K562 (cell line): ENCODE measurements around the gene GPN1. TPM values are rescaled to one million over a fixed set of nuclear protein-coding genes. Genes with fewer than 3 reads are reported as not detected.

ENCODE experiments used
- CC2D1A ChIP-seq: fragments of 450-650 bp; IDR thresholded peaks from 2 replicates; pipeline ENCODE4 v1.6.1; 2017; ENCODE audit warnings: mild to moderate bottlenecking
- CSDE1 ChIP-seq, 2 experiments: fragments of 450-650 bp; IDR thresholded peaks; 2 replicates each; pipeline ENCODE4 v1.6.1; 2016; ENCODE audit warnings: mild to moderate bottlenecking in 1 of 2
- E2F6 ChIP-seq, 2 experiments: IDR thresholded peaks; 2 replicates each; pipeline ENCODE4 v1.6.1; 2011; ENCODE audit warnings: borderline replicate concordance in 1 of 2, control low read depth in 1 of 2, low read depth in 1 of 2, low read length in 1 of 2, mild to moderate bottlenecking in 1 of 2, mixed read lengths in 1 of 2, moderate library complexity in 1 of 2; ENCODE audit not compliant: insufficient read depth in 1 of 2, insufficient read length in 1 of 2, poor library complexity in 1 of 2, severe bottlenecking in 1 of 2; ENCODE audit errors: extremely low read depth in 1 of 2
- ELK1 ChIP-seq: sonication (generic); formaldehyde crosslinking; IDR thresholded peaks from 2 replicates; pipeline ENCODE4 v1.8.1; 2022; ENCODE audit warnings: missing genetic modification reagents
- ETS1 ChIP-seq: conservative IDR thresholded peaks from 2 replicates; pipeline ENCODE4 v1.6.1; 2011; ENCODE audit warnings: low read depth, mild to moderate bottlenecking, low read length; ENCODE audit not compliant: control insufficient read depth
- HMG20A ChIP-seq: fragments of 450-650 bp; formaldehyde crosslinking; conservative IDR thresholded peaks from 2 replicates; pipeline ENCODE4 v1.4.0; 2020; ENCODE audit warnings: mild to moderate bottlenecking, mixed read lengths
- HNRNPLL ChIP-seq: fragments of 200-400 bp; formaldehyde crosslinking; IDR thresholded peaks from 2 replicates; pipeline ENCODE4 v1.6.1; 2017; ENCODE audit warnings: low read length, low read depth, mild to moderate bottlenecking; ENCODE audit not compliant: poor library complexity, severe bottlenecking
- KDM4B ChIP-seq, 2 experiments: fragments of 450-650 bp in 1 of 2; sonication (generic) in 1 of 2; IDR thresholded peaks; 2 replicates each; pipeline ENCODE4 v1.6.1; 2016 to 2017; ENCODE audit warnings: borderline replicate concordance in 2 of 2, antibody characterized with exemption in 1 of 2, low read depth in 1 of 2, mild to moderate bottlenecking in 1 of 2
- NFE2 ChIP-seq: IDR thresholded peaks from 2 replicates; pipeline ENCODE4 v1.6.1; 2014; ENCODE audit warnings: antibody characterized with exemption, low read depth
- NONO ChIP-seq, 2 experiments: fragments of 200-400 bp in 1 of 2; fragments of 450-650 bp in 1 of 2; formaldehyde crosslinking in 1 of 2; IDR thresholded peaks; 2 replicates each; pipeline ENCODE4 v1.6.1; 2017; ENCODE audit warnings: low read depth in 2 of 2, mild to moderate bottlenecking in 2 of 2, moderate library complexity in 2 of 2, low read length in 1 of 2
- OTX1 ChIP-seq: fragments of 450-650 bp; formaldehyde crosslinking; IDR thresholded peaks from 2 replicates; pipeline ENCODE4 v1.4.0; 2022; ENCODE audit warnings: mild to moderate bottlenecking
- SMAD2 ChIP-seq: fragments of 150-350 bp; IDR thresholded peaks from 2 replicates; pipeline ENCODE4 v1.6.1; 2014; ENCODE audit warnings: low read depth, mild to moderate bottlenecking, low read length
- SRSF9 ChIP-seq: fragments of 200-400 bp; formaldehyde crosslinking; IDR thresholded peaks from 2 replicates; pipeline ENCODE4 v1.6.1; 2017; ENCODE audit warnings: low read depth, low read length, borderline replicate concordance
- TCF7 ChIP-seq: sonication (generic); IDR thresholded peaks from 2 replicates; pipeline ENCODE4 v1.6.1; 2016; ENCODE audit warnings: antibody characterized with exemption, borderline replicate concordance
- TCF7L2 ChIP-seq: fragments of 150-350 bp; IDR thresholded peaks from 2 replicates; pipeline ENCODE4 v1.6.1; 2016; ENCODE audit warnings: low read depth, mild to moderate bottlenecking, low read length, moderate library complexity
- TEAD4 ChIP-seq, 2 experiments: sonication (generic) in 1 of 2; formaldehyde crosslinking in 1 of 2; IDR thresholded peaks; 2 replicates each; pipeline versions ENCODE4 v1.6.1 to v1.8.0; 2012 to 2022; ENCODE audit warnings: borderline replicate concordance in 1 of 2, inconsistent platforms in 1 of 2, low read length in 1 of 2, mild to moderate bottlenecking in 1 of 2, missing genetic modification reagents in 1 of 2
- ZNF232 ChIP-seq: sonication (generic); formaldehyde crosslinking; IDR thresholded peaks from 2 replicates; pipeline ENCODE4 v1.8.0; 2022; ENCODE audit warnings: mild to moderate bottlenecking, missing genetic modification reagents
- ZNF518B ChIP-seq: fragments of 250-450 bp; sonication (Bioruptor Pico); IDR thresholded peaks from 2 replicates; pipeline ENCODE4 v1.5.0; 2021; ENCODE audit warnings: mild to moderate bottlenecking, moderate library complexity
- ZNF696 ChIP-seq: fragments of 250-450 bp; sonication (Bioruptor Pico); conservative IDR thresholded peaks from 2 replicates; pipeline ENCODE4 v1.4.0; 2020; ENCODE audit warnings: mild to moderate bottlenecking, moderate library complexity
- polyA plus RNA-seq, 8 experiments: library from polyadenylated mRNA; depleted of rRNA in 4 of 8; stranded (reverse) in 5 of 8; unstranded in 3 of 8; fragments of >200 nt; fragmentation: Nextera tagmentation in 2 of 8; fragmentation: Illumina TruSeq in 1 of 8; extraction: Ambion mirVana in 2 of 8; extraction: Trizol in 1 of 8; gene quantifications; 2 replicates each; pipeline versions ENCODE4 v1.2.1 to v1.2.3, GENCODE V29; 2011 to 2014; ENCODE audit warnings: inconsistent platforms in 1 of 8, missing spikeins in 1 of 8
- total RNA-seq, 7 experiments: library from RNA; depleted of rRNA in 6 of 7; stranded (reverse); fragments of >200 nt in 6 of 7; fragmentation: Illumina TruSeq in 2 of 7; extraction: Trizol in 2 of 7; gene quantifications; 2 replicates each; pipeline versions ENCODE4 v1.2.1 to v1.2.3, GENCODE V29; 2011 to 2021; ENCODE audit warnings: low replicate concordance in 1 of 7

The GPN1 gene
- total and polyA plus RNA-seq, 9 of the 15 experiments (the other 6 are each of a cell fraction or from before 2014, with no cell fraction given), result 23.4 to 171 (median 48.2) TPM

GRCh38 chr2:27628767-27629709, at the start of gene GPN1, which contains the start of gene CCDC121 (continued):
- no peak for TF ChIP-seq ELK1 (CRISPR knock-in tag)
- TF ChIP-seq HNRNPLL, result peak; percentile 89
- no peak for TF ChIP-seq OTX1 (CRISPR knock-in tag)
- no peak for TF ChIP-seq SRSF9
- TF ChIP-seq CSDE1 (IDR thresholded peaks at IDR 0.05), result peak in 1 of 2 experiments; percentile 83; a peak in 2 of 4 replicates
- no peak for TF ChIP-seq CC2D1A
- TF ChIP-seq HMG20A (CRISPR knock-in tag), result no peak
- TF ChIP-seq TEAD4 (IDR thresholded peaks at IDR 0.05; ENCODE audit: low read length), result no peak
- TF ChIP-seq TEAD4 (CRISPR knock-in tag; IDR thresholded peaks at IDR 0.05; ENCODE audit: borderline replicate concordance), result no peak
- TF ChIP-seq SMAD2, result no peak
- no peak for TF ChIP-seq ZNF518B (CRISPR knock-in tag)
- peak; percentile 42; the same call in 1 of the 2 replicates for TF ChIP-seq TCF7
- no peak for TF ChIP-seq TCF7L2
- no peak for TF ChIP-seq E2F6 (IDR thresholded peaks at IDR 0.05; ENCODE audit: borderline replicate concordance in 1 of 2, extremely low read depth in 1 of 2, insufficient read depth in 1 of 2, insufficient read length in 1 of 2, low read depth in 1 of 2, low read length in 1 of 2, poor library complexity in 1 of 2, severe bottlenecking in 1 of 2)
- TF ChIP-seq NONO (IDR thresholded peaks at IDR 0.05; ENCODE audit: low read depth in 2 of 2, low read length in 1 of 2), result 0 out of 4 replicates have a peak, but pooled peaks of 1 of the 2 experiments have one; percentile 18
- TF ChIP-seq ETS1, result peak; percentile 77; the same call in 1 of the 2 replicates
- TF ChIP-seq ZNF232 (CRISPR knock-in tag), result no peak
- peak in 1 of 2 experiments; percentile 44; a peak in 1 of 4 replicates for TF ChIP-seq KDM4B (IDR thresholded peaks at IDR 0.05; ENCODE audit: borderline replicate concordance in 2 of 2, low read depth in 1 of 2)
- no peak for TF ChIP-seq NFE2
- no peak for TF ChIP-seq ZNF696 (CRISPR knock-in tag)
